Thyroid gland (tissue), 4 donors: Measurements from ENCODE around the gene FHIT.

ENCODE experiments used
- POLR2A ChIP-seq, 2 donors: fragments of 450-650 bp; IDR thresholded peaks; one replicate each; pipeline ENCODE4 v1.6.1; 2017; ENCODE audit warnings: antibody characterized with exemption in 2 of 2, mild to moderate bottlenecking in 2 of 2, moderate library complexity in 1 of 2
- TF ChIP-seq, protein P1 (sequence below), 6 experiments: fragments of 200-600 bp in 3 of 6; fragments of 450-650 bp in 3 of 6; sonication (generic) in 3 of 6; IDR thresholded peaks; one replicate each; pipeline ENCODE4 v1.5.1; 2016 to 2019; ENCODE audit warnings: antibody characterized with exemption in 6 of 6, mild to moderate bottlenecking in 2 of 6, inconsistent platforms in 1 of 6, moderate library complexity in 1 of 6

DNA sequence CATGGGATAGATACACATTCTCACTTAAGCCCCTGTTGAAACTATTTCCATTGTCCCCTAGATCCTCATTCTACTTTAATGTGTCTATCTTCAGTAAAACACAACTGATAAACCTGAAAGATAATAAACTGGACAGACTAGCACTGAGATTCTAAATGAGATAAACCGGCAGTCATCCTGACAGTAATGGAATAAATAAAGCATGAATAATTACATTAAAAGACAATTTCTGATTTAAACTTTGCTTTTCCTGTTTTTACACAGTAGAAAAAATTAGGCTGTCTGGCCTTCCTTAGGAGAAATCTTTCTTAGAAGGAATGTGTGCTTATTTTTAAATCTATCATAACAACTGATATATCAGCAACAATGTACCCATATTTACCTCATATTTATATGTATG, 232.4 kb downstream of the FHIT start:
- TF ChIP-seq, protein P1, sequence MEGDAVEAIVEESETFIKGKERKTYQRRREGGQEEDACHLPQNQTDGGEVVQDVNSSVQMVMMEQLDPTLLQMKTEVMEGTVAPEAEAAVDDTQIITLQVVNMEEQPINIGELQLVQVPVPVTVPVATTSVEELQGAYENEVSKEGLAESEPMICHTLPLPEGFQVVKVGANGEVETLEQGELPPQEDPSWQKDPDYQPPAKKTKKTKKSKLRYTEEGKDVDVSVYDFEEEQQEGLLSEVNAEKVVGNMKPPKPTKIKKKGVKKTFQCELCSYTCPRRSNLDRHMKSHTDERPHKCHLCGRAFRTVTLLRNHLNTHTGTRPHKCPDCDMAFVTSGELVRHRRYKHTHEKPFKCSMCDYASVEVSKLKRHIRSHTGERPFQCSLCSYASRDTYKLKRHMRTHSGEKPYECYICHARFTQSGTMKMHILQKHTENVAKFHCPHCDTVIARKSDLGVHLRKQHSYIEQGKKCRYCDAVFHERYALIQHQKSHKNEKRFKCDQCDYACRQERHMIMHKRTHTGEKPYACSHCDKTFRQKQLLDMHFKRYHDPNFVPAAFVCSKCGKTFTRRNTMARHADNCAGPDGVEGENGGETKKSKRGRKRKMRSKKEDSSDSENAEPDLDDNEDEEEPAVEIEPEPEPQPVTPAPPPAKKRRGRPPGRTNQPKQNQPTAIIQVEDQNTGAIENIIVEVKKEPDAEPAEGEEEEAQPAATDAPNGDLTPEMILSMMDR (IDR thresholded peaks at IDR 0.05) = no peak
- TF ChIP-seq POLR2A (IDR thresholded peaks at IDR 0.05) = no peak
